Upper lobe of right lung (tissue), 1 donor: ENCODE data around the gene FOXN1. TPM values are rescaled to one million over a fixed set of nuclear protein-coding genes. Genes with fewer than 3 reads are reported as not detected.

Experiments
- ATAC-seq: fragments of 200-7000 bp; cut with Tn5 transposase; one replicate; pipeline ENCODE4 v1.9.1; 2020; ENCODE audit warnings: mild to moderate bottlenecking, moderate library complexity
- DNase-seq: peaks from one replicate; pipeline ENCODE4 v3.0.0-alpha.2; 2020
- H3K27ac ChIP-seq: fragments of 200-600 bp; one replicate; pipeline ENCODE4 v1.8.0; 2022
- H3K27me3 ChIP-seq: fragments of 200-600 bp; one replicate; pipeline ENCODE4 v1.8.0; 2022; ENCODE audit warnings: mild to moderate bottlenecking
- H3K36me3 ChIP-seq: fragments of 200-600 bp; one replicate; pipeline ENCODE4 v1.8.0; 2022
- H3K4me1 ChIP-seq: fragments of 200-600 bp; one replicate; pipeline ENCODE4 v1.8.0; 2022
- H3K4me3 ChIP-seq: fragments of 200-600 bp; one replicate; pipeline ENCODE4 v1.8.0; 2022; ENCODE audit warnings: mild to moderate bottlenecking
- H3K9me3 ChIP-seq: fragments of 200-600 bp; one replicate; pipeline ENCODE4 v1.8.0; 2022
- CTCF ChIP-seq: fragments of 200-600 bp; IDR thresholded peaks from one replicate; pipeline ENCODE4 v1.8.0; 2022; ENCODE audit warnings: antibody characterized with exemption
- intact Hi-C: fragments of 100-400 bp; cut with DNase I; formaldehyde crosslinking; loops from one replicate; pipeline ENCODE4 v1.11.0; 2022
- total RNA-seq: library from RNA; stranded (reverse); fragmentation: NEBNext Ultra II Directional; extraction: Animal tissue kit (Norgen Biotek cat#: 25700); gene quantifications from one replicate; pipeline ENCODE4 v1.2.1, GENCODE V29; 2021
- donor health status: DM: no; HTN: yes; CAD: no; lungs with severe emphysema.

The FOXN1 gene
- total RNA-seq, 1 donor from 2014 or later, result 0.35 TPM

- no peaks in the 10 kb centered on the region for H3K9me3 ChIP-seq
- no peak overlapping the region for H3K27ac ChIP-seq
- H3K36me3 ChIP-seq, result peaks cover 44% of the 10 kb centered on the region
- intact Hi-C loops, result no loop called here
- no peaks in the 10 kb centered on the region for H3K27me3 ChIP-seq
- peak overlapping the region; percentile 86 for H3K4me3 ChIP-seq
- no peak for DNase-seq
- TF ChIP-seq CTCF, result no peak
- ATAC-seq, result no peak
- H3K4me1 ChIP-seq, result peaks cover 24% of the 10 kb centered on the region
These were observed 46.9 kb downstream of the FOXN1 start for GRCh38 chr17:28553000-28553505.

DNA sequence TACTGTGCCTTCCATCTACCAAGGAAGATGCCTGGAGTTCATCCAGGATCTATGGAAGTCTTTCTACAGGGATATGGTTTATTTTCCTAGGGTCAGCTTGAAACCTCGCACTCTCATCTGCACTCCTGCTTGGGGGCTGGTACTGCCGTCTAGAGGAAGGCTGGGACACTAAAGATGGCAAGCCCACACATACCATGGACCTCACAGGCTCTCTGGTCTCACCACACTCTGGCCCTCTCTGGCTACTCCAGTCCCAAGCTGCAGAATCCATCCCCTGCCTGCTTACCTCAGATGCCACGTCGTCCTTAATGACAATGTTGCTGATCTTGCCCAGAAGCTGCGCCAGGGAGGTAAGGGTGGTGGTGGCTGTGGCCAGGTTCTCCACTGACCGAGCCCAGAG lies 48.4 kb downstream of the FOXN1 start:
- no peak overlapping the region for H3K27ac ChIP-seq
- H3K4me1 ChIP-seq, result peaks cover 18% of the 10 kb centered on the region
- peaks cover 60% of the 10 kb centered on the region for H3K36me3 ChIP-seq
- no peak for TF ChIP-seq CTCF
- H3K4me3 ChIP-seq, result no peak overlapping the region
- ATAC-seq (no peak), DNase-seq (no peak)
- H3K27me3 ChIP-seq, result no peaks in the 10 kb centered on the region
- intact Hi-C loops, result no loop called here
- H3K9me3 ChIP-seq, result no peaks in the 10 kb centered on the region

GRCh38 chr17:28555022-28555421 lies 48.9 kb downstream of the FOXN1 start:
- Histone ChIP-seq H3K36me3 (peaks cover 64% of the 10 kb centered on the region), H3K9me3 (no peaks in the 10 kb centered on the region), H3K27me3 (no peaks in the 10 kb centered on the region), H3K4me1 (peaks cover 15% of the 10 kb centered on the region), H3K4me3 (no peak overlapping the region), H3K27ac (no peak overlapping the region)
- intact Hi-C loops, result no loop called here
- no peak for TF ChIP-seq CTCF
- DNase-seq, result no peak
- no peak for ATAC-seq

DNA sequence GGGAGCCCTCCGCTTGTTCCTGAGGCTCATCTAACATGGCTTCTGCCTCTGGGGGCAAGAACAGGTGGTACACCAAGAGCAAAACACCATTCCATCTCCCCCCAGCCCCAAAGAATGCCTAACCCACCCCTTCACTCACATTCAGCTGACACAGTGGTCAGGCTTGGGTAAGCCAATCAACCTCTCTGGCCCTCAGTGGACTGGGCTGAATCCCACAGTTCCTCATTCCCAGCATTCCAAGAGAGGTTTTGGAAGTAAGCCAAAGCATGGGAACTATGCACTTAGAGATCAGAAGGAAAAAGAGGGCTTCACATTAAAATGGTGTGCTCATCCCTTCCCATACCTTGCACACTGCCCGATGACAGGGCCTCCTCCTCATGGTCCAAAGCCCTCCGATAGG lies 57.3 kb downstream of the FOXN1 start:
- no peak for TF ChIP-seq CTCF
- intact Hi-C loops, result no loop called here
- H3K36me3 ChIP-seq, result peaks cover 56% of the 10 kb centered on the region
- H3K4me1 ChIP-seq, result peaks cover 8% of the 10 kb centered on the region
- H3K9me3 ChIP-seq, result no peaks in the 10 kb centered on the region
- H3K4me3 ChIP-seq, result no peak overlapping the region
- DNase-seq (no peak), ATAC-seq (peak; percentile 72)
- H3K27ac ChIP-seq, result no peak overlapping the region
- no peaks in the 10 kb centered on the region for H3K27me3 ChIP-seq

- Histone ChIP-seq H3K4me3 (no peak overlapping the region), H3K4me1 (peaks cover 26% of the 10 kb centered on the region), H3K27ac (no peak overlapping the region), H3K36me3 (peaks cover 14% of the 10 kb centered on the region), H3K27me3 (no peaks in the 10 kb centered on the region), H3K9me3 (no peaks in the 10 kb centered on the region)
- intact Hi-C loops, result no loop called here
- no peak for TF ChIP-seq CTCF
- ATAC-seq (no peak), DNase-seq (no peak)
These were observed 61.5 kb downstream of the FOXN1 start for GRCh38 chr17:28567604-28568003.

DNA sequence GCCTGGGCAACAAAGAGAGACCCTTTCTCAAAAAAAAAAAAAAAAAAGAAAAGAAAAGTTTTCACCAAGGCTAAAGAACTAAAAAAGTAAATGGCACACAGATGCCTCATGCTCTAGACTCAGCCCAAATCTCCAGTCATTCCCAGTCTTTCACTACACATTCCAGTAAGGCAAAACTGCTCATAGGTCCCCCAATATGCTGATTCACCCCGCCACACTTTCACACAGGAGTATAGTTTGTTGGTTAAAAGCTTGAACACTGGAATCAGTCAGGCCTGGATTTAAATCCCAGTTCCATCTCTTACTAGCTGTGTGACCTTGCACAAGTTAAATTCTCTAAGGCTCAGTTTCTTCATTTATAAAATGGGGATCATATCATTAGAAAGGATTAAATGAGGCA lies 63.3 kb downstream of the FOXN1 start:
- Histone ChIP-seq H3K36me3 (no peaks in the 10 kb centered on the region), H3K9me3 (no peaks in the 10 kb centered on the region), H3K27ac (no peak overlapping the region), H3K4me1 (peaks cover 18% of the 10 kb centered on the region), H3K4me3 (no peak overlapping the region), H3K27me3 (no peaks in the 10 kb centered on the region)
- no peak for TF ChIP-seq CTCF
- DNase-seq (no peak), ATAC-seq (no peak)
- intact Hi-C loops, result no loop called here
